HepG2 (cell line): Measurements from ENCODE around the gene VAMP8. TPM values are rescaled to one million over a fixed set of nuclear protein-coding genes. Genes with fewer than 3 reads are reported as not detected.

Experiments
- MZF1 ChIP-seq: sonication (generic); formaldehyde crosslinking; IDR thresholded peaks from 2 replicates; pipeline ENCODE4 v1.8.1; 2023; ENCODE audit warnings: mild to moderate bottlenecking, missing genetic modification reagents, borderline replicate concordance
- NAIF1 ChIP-seq: sonication (generic); formaldehyde crosslinking; IDR thresholded peaks from 2 replicates; pipeline ENCODE4 v1.5.0; 2020; ENCODE audit warnings: mild to moderate bottlenecking, missing genetic modification reagents, borderline replicate concordance
- PPARG ChIP-seq: conservative IDR thresholded peaks from 2 replicates; pipeline ENCODE4 v1.6.1; 2016; ENCODE audit warnings: missing biosample characterization, missing genetic modification reagents
- PRDM15 ChIP-seq: sonication (generic); formaldehyde crosslinking; IDR thresholded peaks from 2 replicates; pipeline ENCODE4 v1.4.0; 2020; ENCODE audit warnings: missing genetic modification reagents
- SOX13 ChIP-seq, 3 experiments: fragments of 450-650 bp in 1 of 3; sonication (generic) in 1 of 3; formaldehyde crosslinking in 1 of 3; IDR thresholded peaks in 2 of 3; conservative IDR thresholded peaks in 1 of 3; 2 replicates each; pipeline versions ENCODE4 v1.5.0 to v1.6.1; 2016 to 2020; ENCODE audit warnings: antibody characterized with exemption in 1 of 3, mild to moderate bottlenecking in 1 of 3, missing compliant biosample characterization in 1 of 3, missing genetic modification reagents in 1 of 3, moderate library complexity in 1 of 3
- STAT6 ChIP-seq: sonication (generic); formaldehyde crosslinking; IDR thresholded peaks from 2 replicates; pipeline ENCODE4 v1.4.0; 2020; ENCODE audit warnings: missing genetic modification reagents, mild to moderate bottlenecking, borderline replicate concordance
- THRA ChIP-seq: sonication (generic); formaldehyde crosslinking; IDR thresholded peaks from 2 replicates; pipeline ENCODE4 v1.4.0; 2020; ENCODE audit warnings: missing genetic modification reagents, borderline replicate concordance
- ZBTB25 ChIP-seq: IDR thresholded peaks from 2 replicates; pipeline ENCODE4 v1.6.1; 2018; ENCODE audit warnings: missing genetic modification reagents
- ZFP91 ChIP-seq: sonication (generic); formaldehyde crosslinking; IDR thresholded peaks from 2 replicates; pipeline ENCODE4 v1.9.0; 2022; ENCODE audit warnings: missing genetic modification reagents, mild to moderate bottlenecking, borderline replicate concordance
- ZNF280D ChIP-seq: sonication (generic); formaldehyde crosslinking; IDR thresholded peaks from 2 replicates; pipeline ENCODE4 v1.5.1; 2020; ENCODE audit warnings: mild to moderate bottlenecking, missing genetic modification reagents
- ZNF776 ChIP-seq: sonication (generic); formaldehyde crosslinking; IDR thresholded peaks from 2 replicates; pipeline ENCODE4 v1.4.0; 2020; ENCODE audit warnings: mild to moderate bottlenecking, missing genetic modification reagents
- ZNF850 ChIP-seq: sonication (generic); formaldehyde crosslinking; conservative IDR thresholded peaks from 2 replicates; pipeline ENCODE4 v1.9.0; 2021; ENCODE audit warnings: mild to moderate bottlenecking, missing genetic modification reagents
- polyA plus RNA-seq, 8 experiments: library from polyadenylated mRNA; depleted of rRNA in 3 of 8; stranded (reverse) in 7 of 8; unstranded in 1 of 8; fragments of >200 nt; fragmentation: Illumina TruSeq in 4 of 8; extraction: Trizol in 4 of 8; gene quantifications; 2 replicates each; pipeline versions ENCODE4 v1.2.1 to v1.2.3, GENCODE V29; 2011 to 2016; ENCODE audit warnings: low read depth in 4 of 8, missing spikeins in 1 of 8, mixed read lengths in 1 of 8; ENCODE audit not compliant: insufficient read depth in 1 of 8
- total RNA-seq, 5 experiments: library from RNA; depleted of rRNA; stranded (reverse); fragments of >200 nt; fragmentation: Illumina TruSeq; extraction: Trizol; gene quantifications; 2 replicates each; pipeline ENCODE4 v1.2.3, GENCODE V29; 2016; ENCODE audit warnings: low read depth in 1 of 5

VAMP8 gene
- total and polyA plus RNA-seq, 2 of the 13 experiments (the other 11 are each of a cell fraction or from before 2014, with no cell fraction given), result 83.3 to 157 TPM

- no peak; the same call in 1 of the 2 replicates for TF ChIP-seq STAT6 (CRISPR knock-in tag)
- TF ChIP-seq ZNF280D (CRISPR knock-in tag), result peak; percentile 93
- 0 out of 2 replicates have a peak, but pooled peaks have one; percentile 93 for TF ChIP-seq ZFP91 (CRISPR knock-in tag)
- 0 out of 2 replicates have a peak, but pooled peaks have one; percentile 53 for TF ChIP-seq MZF1 (CRISPR knock-in tag)
- peak; percentile 66; the same call in 1 of the 2 replicates for TF ChIP-seq PRDM15
- no peak for TF ChIP-seq ZNF850 (CRISPR knock-in tag)
- TF ChIP-seq THRA (CRISPR knock-in tag), result peak; percentile 82; the same call in 1 of the 2 replicates
- no peak for TF ChIP-seq ZBTB25 (CRISPR knock-in tag)
- no peak for TF ChIP-seq NAIF1 (CRISPR knock-in tag)
- TF ChIP-seq PPARG (CRISPR knock-in tag), result 0 out of 2 replicates have a peak, but pooled peaks have one; percentile 32
- TF ChIP-seq SOX13 (IDR thresholded peaks at IDR 0.05), result peak; percentile 18; the same call in 1 of the 2 replicates
- peak; percentile 45 to 74; a peak in 2 of 4 replicates for TF ChIP-seq SOX13 (CRISPR knock-in tag; conservative IDR thresholded peaks at IDR 0.05 in 1 of 2, IDR thresholded peaks at IDR 0.05 in 1 of 2)
- TF ChIP-seq ZNF776 (CRISPR knock-in tag), result peak; percentile 95
These were observed 7.0 kb downstream of the VAMP8 start, which contains the start of gene VAMP5 (continued) for GRCh38 chr2:85584354-85584856.
